Measurements from ENCODE around the gene ZFYVE28. TPM values are rescaled to one million over a fixed set of nuclear protein-coding genes. Genes with fewer than 3 reads are reported as not detected.
A peak's percentile ranks its signal among the peaks of the same experiment; 100 is the strongest.

ZFYVE28 gene
- total and polyA plus RNA-seq, 8 donors = 2.2 to 12.4 (median 3.9) TPM

DNA sequence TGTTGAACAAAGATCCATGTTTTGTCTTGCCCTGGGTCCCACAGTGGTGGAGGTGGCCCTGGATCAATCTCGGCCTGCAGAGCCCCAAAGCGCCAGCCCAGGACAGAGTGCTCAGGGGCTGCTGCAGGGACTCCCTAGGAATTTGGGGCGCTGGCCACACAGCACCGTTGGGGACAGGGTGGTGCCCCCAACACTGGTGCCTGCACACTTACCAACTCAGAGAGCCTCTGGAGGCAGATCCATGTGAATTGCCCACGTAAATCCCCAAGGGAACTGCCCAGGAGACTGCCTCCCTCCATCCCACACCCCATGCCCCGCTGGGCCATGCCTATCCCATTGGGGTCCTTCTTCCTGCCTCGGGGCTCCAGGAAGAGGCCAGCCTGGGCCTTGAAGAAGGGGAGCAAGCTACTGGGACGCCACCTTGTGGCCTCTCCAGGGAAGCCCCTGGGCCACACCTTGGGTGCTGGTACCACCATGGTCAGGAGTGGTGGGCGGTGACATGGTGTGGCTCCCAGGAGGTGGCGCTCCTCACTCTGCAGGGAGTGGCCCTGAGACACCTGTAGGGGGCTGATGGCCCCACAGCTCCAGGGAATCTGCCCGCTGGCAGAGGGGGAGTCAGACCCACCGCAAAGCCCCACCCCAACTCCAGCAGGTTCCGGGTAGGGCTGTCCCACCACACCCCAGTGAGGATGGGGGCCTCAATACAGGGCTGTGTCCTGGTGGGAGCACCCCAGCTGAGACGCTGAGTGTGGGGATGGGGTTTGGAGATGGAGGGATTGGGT, 23.1 kb upstream of the ZFYVE28 start:
- Histone ChIP-seq H3K36me3 (no peaks in the 10 kb centered on the region), H3K4me3 (no peak overlapping the region), H3K27me3 (no peaks in the 10 kb centered on the region), H3K27ac (no peak overlapping the region), H3K4me1 (no peaks in the 10 kb centered on the region), H3K9me3 (no peaks in the 10 kb centered on the region)
- peak in 3 of 4 donors; percentile 30 to 82 (median 54) for DNase-seq
- peak; percentile 91 for ATAC-seq
- TF ChIP-seq, protein P1, sequence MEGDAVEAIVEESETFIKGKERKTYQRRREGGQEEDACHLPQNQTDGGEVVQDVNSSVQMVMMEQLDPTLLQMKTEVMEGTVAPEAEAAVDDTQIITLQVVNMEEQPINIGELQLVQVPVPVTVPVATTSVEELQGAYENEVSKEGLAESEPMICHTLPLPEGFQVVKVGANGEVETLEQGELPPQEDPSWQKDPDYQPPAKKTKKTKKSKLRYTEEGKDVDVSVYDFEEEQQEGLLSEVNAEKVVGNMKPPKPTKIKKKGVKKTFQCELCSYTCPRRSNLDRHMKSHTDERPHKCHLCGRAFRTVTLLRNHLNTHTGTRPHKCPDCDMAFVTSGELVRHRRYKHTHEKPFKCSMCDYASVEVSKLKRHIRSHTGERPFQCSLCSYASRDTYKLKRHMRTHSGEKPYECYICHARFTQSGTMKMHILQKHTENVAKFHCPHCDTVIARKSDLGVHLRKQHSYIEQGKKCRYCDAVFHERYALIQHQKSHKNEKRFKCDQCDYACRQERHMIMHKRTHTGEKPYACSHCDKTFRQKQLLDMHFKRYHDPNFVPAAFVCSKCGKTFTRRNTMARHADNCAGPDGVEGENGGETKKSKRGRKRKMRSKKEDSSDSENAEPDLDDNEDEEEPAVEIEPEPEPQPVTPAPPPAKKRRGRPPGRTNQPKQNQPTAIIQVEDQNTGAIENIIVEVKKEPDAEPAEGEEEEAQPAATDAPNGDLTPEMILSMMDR (IDR thresholded peaks at IDR 0.05) = peak; percentile 48 to 74
- intact Hi-C loops (cut with DNase I) = no loop called here

DNA sequence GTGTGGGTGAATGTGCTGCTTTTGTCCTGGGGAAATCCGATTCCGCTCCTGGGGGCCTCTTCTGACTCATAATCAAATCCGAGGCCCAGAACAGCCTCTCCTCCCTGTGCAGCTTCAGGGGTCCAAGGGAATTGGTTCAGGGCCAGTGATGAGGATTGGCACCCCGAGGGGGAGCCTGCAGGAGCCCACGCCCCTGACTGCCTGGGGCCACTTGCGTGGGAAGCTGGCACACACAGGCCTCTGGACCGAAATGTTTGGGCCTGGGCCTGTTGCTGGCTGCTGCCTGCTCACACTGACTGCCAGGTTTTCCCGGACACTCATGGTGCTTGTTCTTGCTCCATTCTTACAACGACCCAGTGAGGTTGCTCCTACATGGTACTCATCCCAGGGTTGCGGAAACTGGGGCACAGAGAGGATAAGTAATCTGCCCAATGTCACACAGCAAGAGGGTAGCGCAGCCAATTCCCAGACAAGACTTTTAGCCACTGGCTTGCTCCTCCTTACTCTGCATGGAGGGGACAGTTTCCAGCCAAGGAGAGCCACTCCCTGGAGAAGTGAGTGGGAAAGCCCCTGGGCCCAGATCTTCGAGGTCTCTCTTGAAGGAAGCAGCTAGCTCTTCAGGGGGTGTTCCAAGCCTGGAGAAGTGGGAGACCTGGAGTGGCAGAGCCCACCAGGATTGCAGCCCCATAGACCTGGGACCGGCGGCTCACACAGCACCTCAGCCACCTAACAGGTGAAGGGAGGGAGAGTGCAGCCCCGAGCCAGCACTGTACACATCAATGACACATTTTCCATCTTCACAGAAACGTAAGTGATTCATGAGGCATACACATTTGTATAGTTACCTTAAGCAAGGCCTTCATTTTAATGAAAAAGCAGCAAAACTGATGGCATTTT, 20.6 kb upstream of the ZFYVE28 start:
- H3K4me1 ChIP-seq = no peaks in the 10 kb centered on the region
- no peaks in the 10 kb centered on the region for H3K36me3 ChIP-seq
- H3K27me3 ChIP-seq = no peaks in the 10 kb centered on the region
- no peaks in the 10 kb centered on the region for H3K9me3 ChIP-seq
- no peak overlapping the region for H3K27ac ChIP-seq
- peak in 1 of 4 donors; percentile 43 for DNase-seq
- intact Hi-C loops (cut with DNase I) = no loop called here
- ATAC-seq = no peak
- TF ChIP-seq, protein P1 (IDR thresholded peaks at IDR 0.05) = no peak
- H3K4me3 ChIP-seq = no peak overlapping the region

DNA sequence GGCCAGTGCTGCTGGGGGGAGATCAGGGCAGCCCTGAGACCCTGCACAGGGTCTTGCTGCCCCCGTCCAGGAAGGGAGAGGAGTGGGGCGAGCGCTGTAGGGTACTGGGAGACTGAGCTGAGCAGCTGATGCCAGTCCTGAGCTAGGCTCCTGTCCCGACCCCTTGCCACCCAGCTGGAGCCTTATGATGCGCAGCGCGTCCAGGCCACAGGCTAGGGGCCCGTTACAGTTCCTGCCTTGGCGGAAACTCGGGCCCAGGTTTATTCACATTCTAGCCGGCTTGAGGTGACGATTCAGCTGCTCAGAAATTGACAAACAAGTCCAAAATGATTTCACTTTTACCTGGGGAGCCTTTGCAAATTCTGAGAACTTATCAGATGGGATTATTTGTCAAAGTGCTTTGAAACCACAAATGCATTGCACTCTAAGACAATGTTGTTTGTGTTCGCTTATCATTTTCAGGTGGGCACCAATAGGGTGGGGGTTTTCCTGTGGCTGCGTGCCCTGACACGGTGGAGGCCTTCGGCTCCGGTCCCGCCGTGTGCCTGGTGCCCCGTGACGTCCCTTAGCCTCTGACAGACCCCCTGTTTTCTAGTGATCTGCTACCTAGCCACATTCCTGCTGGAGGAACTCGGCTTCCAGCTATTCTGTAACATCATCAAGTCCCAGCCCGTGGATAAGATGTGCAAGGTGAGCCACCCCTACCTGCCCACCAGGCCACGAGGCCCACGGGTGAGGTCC, 19.2 kb upstream of the ZFYVE28 start:
- H3K27ac ChIP-seq = no peak overlapping the region
- intact Hi-C loops (cut with DNase I) = no loop called here
- H3K9me3 ChIP-seq = no peaks in the 10 kb centered on the region
- TF ChIP-seq, protein P1 (IDR thresholded peaks at IDR 0.05) = no peak
- peaks cover 0 to 6% of the 10 kb centered on the region in 2 donors for H3K27me3 ChIP-seq
- H3K36me3 ChIP-seq = no peaks in the 10 kb centered on the region
- no peaks in the 10 kb centered on the region for H3K4me1 ChIP-seq
- DNase-seq = peak in 1 of 4 donors; percentile 44
- no peak for ATAC-seq
- H3K4me3 ChIP-seq = no peak overlapping the region

DNA sequence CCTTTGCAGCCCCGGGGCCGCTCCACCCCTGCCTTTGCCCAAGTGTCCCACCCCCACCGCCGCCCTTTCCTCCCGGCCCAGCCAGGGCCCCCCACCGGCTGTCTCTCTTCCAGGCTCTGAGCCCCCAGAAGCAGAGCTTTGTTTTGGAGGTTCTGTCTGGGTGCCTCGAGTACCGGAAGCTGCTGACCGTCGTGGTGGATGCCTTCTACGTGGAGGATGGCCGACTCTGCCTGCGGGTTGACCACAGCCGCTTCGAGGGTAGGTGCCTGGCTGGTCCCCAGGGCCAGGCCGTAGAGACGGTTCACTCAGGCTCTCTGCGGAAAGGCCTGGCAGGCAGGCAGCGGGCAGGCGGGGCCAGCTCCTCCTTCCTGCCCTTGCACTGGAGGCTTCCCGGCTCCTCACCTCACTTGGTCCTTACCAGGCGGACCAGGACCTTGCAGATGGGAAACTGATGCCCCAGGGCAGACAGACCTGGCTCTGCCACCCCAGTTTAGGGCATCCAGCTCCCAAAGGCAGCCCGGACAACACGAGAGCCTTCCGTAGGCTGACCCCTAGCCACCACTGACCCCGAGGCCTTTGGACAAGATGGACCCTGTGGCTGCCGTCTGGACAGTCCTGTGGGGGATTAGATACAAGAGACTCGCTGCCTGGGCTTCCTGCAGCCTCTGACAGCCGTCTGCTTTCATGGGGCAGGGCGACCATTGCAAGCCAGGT, 18.5 kb upstream of the ZFYVE28 start:
- ATAC-seq = no peak
- DNase-seq = peak in 1 of 4 donors; percentile 67
- Histone ChIP-seq H3K27ac (no peak overlapping the region), H3K4me3 (no peak overlapping the region), H3K36me3 (no peaks in the 10 kb centered on the region), H3K27me3 (peaks cover 0 to 6% of the 10 kb centered on the region in 2 donors), H3K9me3 (no peaks in the 10 kb centered on the region), H3K4me1 (no peaks in the 10 kb centered on the region)
- intact Hi-C loops (cut with DNase I) = no loop called here
- TF ChIP-seq, protein P1 (IDR thresholded peaks at IDR 0.05) = no peak
